ENCODE results near the gene HAND2.

DNA sequence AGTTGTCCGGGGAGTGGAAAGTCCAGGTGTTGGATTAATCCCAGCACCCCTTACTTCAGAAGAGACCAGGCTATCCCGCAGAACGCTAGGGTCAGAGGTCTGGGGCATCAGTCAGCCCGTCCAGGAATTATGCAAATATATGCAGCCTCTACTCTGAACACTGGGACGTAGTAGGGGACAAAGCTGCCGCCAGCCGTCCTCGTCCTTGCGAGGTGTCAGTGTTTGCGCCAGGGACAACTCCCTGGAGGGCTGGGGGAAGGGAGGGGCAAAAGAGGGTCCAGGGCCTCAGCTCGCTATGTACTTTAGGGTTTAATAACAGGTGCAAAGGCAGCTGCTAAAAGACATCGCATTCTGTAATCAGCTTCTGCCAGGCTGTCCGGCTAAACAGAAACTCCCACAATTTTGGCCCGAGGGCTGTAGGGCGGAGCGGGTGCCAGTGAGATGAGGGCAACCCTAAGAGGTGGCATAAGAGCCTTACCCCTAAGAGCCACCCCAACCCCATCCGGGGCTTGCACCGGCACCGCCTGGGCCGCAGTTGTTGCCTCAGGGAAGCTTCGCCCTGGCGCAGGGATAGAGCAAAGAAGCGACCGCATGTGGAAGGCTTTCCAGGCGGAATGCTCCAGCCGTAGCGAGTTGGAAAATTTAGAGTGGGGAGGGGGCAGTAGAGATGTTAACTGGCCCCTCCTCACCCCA is 8.4 kb downstream of the HAND2 start:
- TF ChIP-seq, protein P1, sequence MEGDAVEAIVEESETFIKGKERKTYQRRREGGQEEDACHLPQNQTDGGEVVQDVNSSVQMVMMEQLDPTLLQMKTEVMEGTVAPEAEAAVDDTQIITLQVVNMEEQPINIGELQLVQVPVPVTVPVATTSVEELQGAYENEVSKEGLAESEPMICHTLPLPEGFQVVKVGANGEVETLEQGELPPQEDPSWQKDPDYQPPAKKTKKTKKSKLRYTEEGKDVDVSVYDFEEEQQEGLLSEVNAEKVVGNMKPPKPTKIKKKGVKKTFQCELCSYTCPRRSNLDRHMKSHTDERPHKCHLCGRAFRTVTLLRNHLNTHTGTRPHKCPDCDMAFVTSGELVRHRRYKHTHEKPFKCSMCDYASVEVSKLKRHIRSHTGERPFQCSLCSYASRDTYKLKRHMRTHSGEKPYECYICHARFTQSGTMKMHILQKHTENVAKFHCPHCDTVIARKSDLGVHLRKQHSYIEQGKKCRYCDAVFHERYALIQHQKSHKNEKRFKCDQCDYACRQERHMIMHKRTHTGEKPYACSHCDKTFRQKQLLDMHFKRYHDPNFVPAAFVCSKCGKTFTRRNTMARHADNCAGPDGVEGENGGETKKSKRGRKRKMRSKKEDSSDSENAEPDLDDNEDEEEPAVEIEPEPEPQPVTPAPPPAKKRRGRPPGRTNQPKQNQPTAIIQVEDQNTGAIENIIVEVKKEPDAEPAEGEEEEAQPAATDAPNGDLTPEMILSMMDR (conservative IDR thresholded peaks at IDR 0.05; ENCODE audit: low read length), result no peak
- no peak for TF ChIP-seq EZH2phosphoT487 (IDR thresholded peaks at IDR 0.05; ENCODE audit: borderline replicate concordance)

Data from Loucy (cell line).